GM18507 (cell line): ENCODE results near the gene SYT4.
"Not testable (repeated sequence)": the region's sequence is repeated elsewhere in the genome, so short reads cannot be mapped to it uniquely, and the experiment has no call there.

Source experiments
- DNase-seq: peaks from one replicate; pipeline ENCODE4 v3.0.0; 2011; ENCODE audit warnings: low read depth; ENCODE audit not compliant: insufficient read length; ENCODE audit errors: extremely low spot score
- FAIRE-seq: peaks from 2 replicates; lab custom pipeline; 2011; peaks lifted over from hg19 to GRCh38; lab: Jason Lieb, UNC

SYT4 gene

GRCh38 chr18:43277164-43277600 is at the start of gene SYT4:
SYT4 (minus strand) TSS chr18:43277490; CDS start chr18:43277281, 209 bp downstream.
- no peak for FAIRE-seq
- DNase-seq: no peak

- no peak for FAIRE-seq
Measured at GRCh38 chr18:43322132-43322531, 44.8 kb upstream of the SYT4 start.

GRCh38 chr18:43314941-43315340 is 37.7 kb upstream of the SYT4 start:
- FAIRE-seq: no peak
- no peak for DNase-seq

More at GRCh38 chr18:43322132-43322531, 44.8 kb upstream of the SYT4 start:
- no peak for DNase-seq

GRCh38 chr18:43312891-43313290 is 35.6 kb upstream of the SYT4 start:
- DNase-seq: no peak
- FAIRE-seq: no peak

GRCh38 chr18:43310239-43310638 is 32.9 kb upstream of the SYT4 start:
- no peak for DNase-seq
- no peak for FAIRE-seq

GRCh38 chr18:43303376-43303775 is 26.1 kb upstream of the SYT4 start:
- no peak for DNase-seq
- no peak for FAIRE-seq

GRCh38 chr18:43286187-43286586 is 8.9 kb upstream of the SYT4 start:
- DNase-seq, FAIRE-seq: not testable (repeated sequence)

- FAIRE-seq (no peak), DNase-seq (no peak)
Measured at GRCh38 chr18:43283299-43283698, 6.0 kb upstream of the SYT4 start.

GRCh38 chr18:43279015-43279744 is 1.9 kb upstream of the SYT4 start:
- FAIRE-seq (no peak), DNase-seq (no peak)

- FAIRE-seq: no peak
Measured at GRCh38 chr18:43278355-43278754, 1.1 kb upstream of the SYT4 start.

GRCh38 chr18:43276491-43276890 is 799 bp downstream of the SYT4 start:
- FAIRE-seq (no peak), DNase-seq (no peak)

More at GRCh38 chr18:43278355-43278754, 1.1 kb upstream of the SYT4 start:
- no peak for DNase-seq

GRCh38 chr18:43275546-43275945 is 1.7 kb downstream of the SYT4 start:
- FAIRE-seq (no peak), DNase-seq (no peak)

- FAIRE-seq: no peak
Measured at GRCh38 chr18:43274526-43274925, 2.8 kb downstream of the SYT4 start.

GRCh38 chr18:43271593-43272432 is 5.5 kb downstream of the SYT4 start:
- FAIRE-seq: no peak
- no peak for DNase-seq

More at GRCh38 chr18:43274526-43274925, 2.8 kb downstream of the SYT4 start:
- no peak for DNase-seq

- FAIRE-seq (no peak), DNase-seq (no peak)
Measured at GRCh38 chr18:43267818-43268217, 9.5 kb downstream of the SYT4 start.

- FAIRE-seq (no peak), DNase-seq (no peak)
Measured at GRCh38 chr18:43265465-43265864, 11.8 kb downstream of the SYT4 start.

- FAIRE-seq (no peak), DNase-seq (no peak)
Measured at GRCh38 chr18:43248610-43249249, 28.6 kb downstream of the SYT4 start.

GRCh38 chr18:43247944-43248343 is 29.3 kb downstream of the SYT4 start:
- no peak for FAIRE-seq
- DNase-seq: no peak

GRCh38 chr18:43238429-43238828 is 38.9 kb downstream of the SYT4 start:
- no peak for DNase-seq
- no peak for FAIRE-seq

- FAIRE-seq (no peak), DNase-seq (no peak)
Measured at GRCh38 chr18:43236921-43237320, 40.4 kb downstream of the SYT4 start.
